BJ (cell line): ENCODE data around the gene MB. TPM values are rescaled to one million over a fixed set of nuclear protein-coding genes. Genes with fewer than 3 reads are reported as not detected.

Experiments used
- CTCF ChIA-PET: fragments of 350-600 bp; formaldehyde crosslinking; extraction: SDS; loops from one replicate; lab custom pipeline; 2021; ENCODE audit warnings: antibody characterized with exemption, inconsistent platforms; lab: Yijun Ruan, JAX
- POLR2A ChIA-PET: fragments of 300-600 bp; sonication (Branson Sonifier 250); formaldehyde crosslinking; extraction: SDS; loops from one replicate; lab custom pipeline; 2021; ENCODE audit warnings: antibody characterized with exemption; lab: Charles Lee
- DNase-seq: peaks from one replicate; pipeline ENCODE4 v3.0.0-alpha.2; 2011; ENCODE audit warnings: low read depth
- H3K27me3 ChIP-seq: 2 replicates; pipeline ENCODE4 v1.6.0; 2011; ENCODE audit warnings: low read length; ENCODE audit not compliant: control insufficient read depth, insufficient read depth
- H3K36me3 ChIP-seq: 2 replicates; pipeline ENCODE4 v1.5.1; 2011; ENCODE audit warnings: low read length; ENCODE audit not compliant: control insufficient read depth, insufficient read depth
- H3K4me3 ChIP-seq: 2 replicates; pipeline ENCODE4 v1.5.1; 2011; ENCODE audit warnings: low read depth, mild to moderate bottlenecking, control low read depth, low read length
- polyA plus RNA-seq: library from polyadenylated mRNA; depleted of rRNA; stranded (reverse); fragments of >200 nt; gene quantifications from 2 replicates; pipeline ENCODE4 v1.2.3, GENCODE V29; 2011
- TF ChIP-seq, protein P1 (sequence below): IDR thresholded peaks from 2 replicates; pipeline ENCODE4 v1.5.1; 2011; ENCODE audit warnings: low read depth, mild to moderate bottlenecking, control low read depth, inconsistent platforms, low read length, moderate library complexity; ENCODE audit not compliant: insufficient read depth

MB gene
- polyA plus RNA-seq, 1 experiment, result not detected

DNA sequence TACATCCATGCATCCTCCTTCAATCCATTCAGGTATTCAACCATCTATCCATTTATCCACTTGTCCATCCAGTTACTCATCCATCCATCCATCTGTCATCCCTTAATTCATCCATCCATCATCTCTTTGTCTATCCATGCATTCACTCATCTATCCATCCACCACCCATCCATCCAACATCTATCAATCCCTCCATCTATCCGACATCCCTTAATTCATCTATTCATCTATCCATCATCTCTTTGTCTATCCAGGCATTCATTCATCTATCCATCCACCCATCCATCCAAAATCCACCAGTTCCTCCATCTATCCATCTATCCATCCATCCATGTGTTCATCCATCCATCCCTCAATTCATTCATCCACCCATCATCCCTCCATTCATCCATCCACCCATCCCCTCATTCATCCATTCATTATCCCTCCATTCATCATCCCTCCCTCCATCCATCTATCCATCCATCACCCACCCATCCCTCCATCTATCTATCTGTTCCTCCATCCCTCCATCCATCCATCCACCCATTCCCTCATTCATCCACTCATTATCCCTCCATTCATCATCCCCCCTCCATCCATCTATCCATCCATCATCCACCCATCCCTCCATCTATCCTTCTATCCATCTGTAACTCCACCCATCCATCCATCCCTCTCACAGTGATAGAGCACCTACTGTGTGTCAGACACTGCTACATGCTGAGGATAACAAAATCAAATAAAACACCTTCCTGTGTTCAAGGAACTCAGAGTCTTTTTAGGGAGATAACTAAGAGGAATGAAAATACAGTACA is 1.5 kb upstream of the MB start:
- Histone ChIP-seq H3K36me3 (no peaks in the 10 kb centered on the region), H3K27me3 (no peaks in the 10 kb centered on the region; the same call in 1 of the 2 replicates), H3K4me3 (no peak overlapping the region)
- POLR2A ChIA-PET, result interaction anchor here (0.5 kb wide), 1 partner anchor 766 kb away, joined by 4 read pairs; no protein-coding TSS in a partner anchor
- CTCF ChIA-PET, result interaction anchor here (0.7 to 1.9 kb wide), 5 partner anchors 188 to 506 kb away, joined by 3 to 5 read pairs (median 3); no protein-coding TSS in a partner anchor
- TF ChIP-seq, protein P1, sequence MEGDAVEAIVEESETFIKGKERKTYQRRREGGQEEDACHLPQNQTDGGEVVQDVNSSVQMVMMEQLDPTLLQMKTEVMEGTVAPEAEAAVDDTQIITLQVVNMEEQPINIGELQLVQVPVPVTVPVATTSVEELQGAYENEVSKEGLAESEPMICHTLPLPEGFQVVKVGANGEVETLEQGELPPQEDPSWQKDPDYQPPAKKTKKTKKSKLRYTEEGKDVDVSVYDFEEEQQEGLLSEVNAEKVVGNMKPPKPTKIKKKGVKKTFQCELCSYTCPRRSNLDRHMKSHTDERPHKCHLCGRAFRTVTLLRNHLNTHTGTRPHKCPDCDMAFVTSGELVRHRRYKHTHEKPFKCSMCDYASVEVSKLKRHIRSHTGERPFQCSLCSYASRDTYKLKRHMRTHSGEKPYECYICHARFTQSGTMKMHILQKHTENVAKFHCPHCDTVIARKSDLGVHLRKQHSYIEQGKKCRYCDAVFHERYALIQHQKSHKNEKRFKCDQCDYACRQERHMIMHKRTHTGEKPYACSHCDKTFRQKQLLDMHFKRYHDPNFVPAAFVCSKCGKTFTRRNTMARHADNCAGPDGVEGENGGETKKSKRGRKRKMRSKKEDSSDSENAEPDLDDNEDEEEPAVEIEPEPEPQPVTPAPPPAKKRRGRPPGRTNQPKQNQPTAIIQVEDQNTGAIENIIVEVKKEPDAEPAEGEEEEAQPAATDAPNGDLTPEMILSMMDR, result no peak
- no peak for DNase-seq

DNA sequence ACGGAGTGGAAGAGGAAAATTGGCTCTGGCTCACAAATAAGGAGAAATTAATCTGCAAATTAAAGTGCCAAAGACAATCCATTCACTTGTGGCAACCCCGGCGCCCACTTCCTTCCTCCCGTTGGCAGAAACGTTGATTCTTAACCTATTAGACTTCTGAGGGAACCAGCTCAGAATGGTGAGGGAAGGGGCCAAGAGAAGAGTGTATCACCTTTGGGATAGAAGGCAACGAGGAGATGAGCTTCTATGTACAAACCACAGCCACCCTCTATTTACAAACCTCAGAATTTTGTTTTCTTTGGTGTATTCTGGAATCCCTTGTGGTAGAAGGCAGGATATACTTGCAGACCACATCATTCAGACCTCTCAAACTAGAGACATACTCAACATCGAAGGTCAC is 1.1 kb downstream of the MB start:
- CTCF ChIA-PET, result interaction anchor here (0.9 to 2.0 kb wide), 5 partner anchors 10 to 266 kb away, joined by 3 to 9 read pairs (median 3); no protein-coding TSS in a partner anchor
- H3K27me3 ChIP-seq, result no peaks in the 10 kb centered on the region; the same call in 1 of the 2 replicates
- TF ChIP-seq, protein P1, result no peak
- H3K4me3 ChIP-seq, result no peak overlapping the region
- no peaks in the 10 kb centered on the region for H3K36me3 ChIP-seq
- POLR2A ChIA-PET, result no interaction called here
- no peak for DNase-seq

DNA sequence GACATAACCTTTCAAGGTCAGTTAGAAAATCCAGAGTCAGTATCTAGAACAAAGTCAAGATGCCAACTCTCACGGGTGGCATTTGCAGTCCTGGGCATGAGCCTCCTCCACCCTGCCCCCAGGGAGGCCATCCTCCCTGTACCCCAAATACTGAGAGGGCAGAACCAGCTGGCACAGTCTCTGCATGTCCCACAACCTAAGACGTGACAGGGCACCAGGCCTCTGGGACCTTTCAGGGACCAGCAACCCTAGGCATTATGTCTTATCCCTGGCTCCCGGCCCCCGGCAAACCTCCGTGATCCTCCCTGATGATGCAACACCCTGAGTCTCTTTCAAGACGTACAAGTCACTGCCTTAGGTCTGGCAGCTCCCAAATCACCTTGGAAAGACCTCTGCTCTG is 2.0 kb downstream of the MB start:
- H3K27me3 ChIP-seq, result peaks cover 4% of the 10 kb centered on the region
- no peak overlapping the region for H3K4me3 ChIP-seq
- TF ChIP-seq, protein P1, result no peak
- no peak for DNase-seq
- no peaks in the 10 kb centered on the region for H3K36me3 ChIP-seq
- ChIA-PET POLR2A (no interaction called here), CTCF (interaction anchor here (1.8 to 2.0 kb wide), 2 partner anchors 184 to 265 kb away, joined by 7 to 9 read pairs; no protein-coding TSS in a partner anchor)

DNA sequence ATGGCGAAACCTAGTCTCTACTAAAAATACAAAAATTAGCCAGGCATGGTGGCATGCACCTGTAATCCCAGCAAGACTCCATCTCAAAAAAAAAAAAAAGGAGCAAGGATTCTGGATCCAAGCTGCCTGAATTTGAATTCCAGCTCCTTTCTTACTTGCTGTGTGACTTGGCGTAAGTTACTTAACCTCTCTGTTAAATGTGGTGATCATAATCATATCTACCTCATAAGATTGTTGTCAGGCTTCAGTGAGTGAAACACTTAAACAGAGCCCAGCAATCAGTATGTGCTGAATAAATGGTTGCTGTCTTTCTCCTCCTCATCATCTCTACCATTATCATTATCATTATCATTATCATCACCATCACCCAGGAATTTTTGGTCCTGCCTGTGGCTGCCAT is 2.7 kb downstream of the MB start:
- Histone ChIP-seq H3K36me3 (no peaks in the 10 kb centered on the region), H3K4me3 (no peak overlapping the region), H3K27me3 (peaks cover 9% of the 10 kb centered on the region)
- DNase-seq, result no peak
- POLR2A ChIA-PET, result no interaction called here
- CTCF ChIA-PET, result interaction anchor here (1.0 to 3.6 kb wide), 3 partner anchors 31 to 264 kb away, joined by 3 to 14 read pairs (median 3); no protein-coding TSS in a partner anchor
- TF ChIP-seq, protein P1, result no peak

DNA sequence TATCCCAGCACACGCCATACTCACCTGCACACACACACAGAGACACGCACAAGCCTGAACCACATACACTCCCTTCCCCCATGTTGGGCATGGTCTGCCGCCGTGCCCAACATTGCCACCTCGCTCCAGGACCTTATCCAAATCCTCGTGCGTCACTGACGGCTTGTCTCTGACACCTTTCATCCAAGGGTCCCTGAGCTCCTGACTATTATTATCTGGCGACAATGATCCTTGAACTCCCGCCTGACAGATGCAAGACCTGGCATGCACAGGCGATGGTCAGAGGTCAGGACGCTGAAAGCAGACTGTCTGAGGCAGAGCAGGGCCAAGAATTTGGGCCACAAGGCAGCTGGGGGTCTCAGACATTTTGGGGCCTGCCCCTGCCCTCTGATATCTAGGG is 4.2 kb downstream of the MB start:
- no peak for DNase-seq
- Histone ChIP-seq H3K27me3 (peaks cover 15% of the 10 kb centered on the region), H3K4me3 (no peak overlapping the region), H3K36me3 (no peaks in the 10 kb centered on the region)
- ChIA-PET CTCF (interaction anchor here (0.8 to 3.6 kb wide), 3 partner anchors 11 to 262 kb away, joined by 3 to 14 read pairs (median 13); no protein-coding TSS in a partner anchor), POLR2A (no interaction called here)
- TF ChIP-seq, protein P1, result no peak
